GM18502 (cell line): ENCODE measurements around the gene ARPC3.
"Not testable (repeated sequence)": the region's sequence is repeated elsewhere in the genome, so short reads cannot be mapped to it uniquely, and the experiment has no call there.

Source experiments
- ATAC-seq: cut with Tn5 transposase; IDR thresholded peaks from one replicate; pipeline ENCODE4 v1.9.1; 2021; ENCODE audit warnings: mild to moderate bottlenecking; ENCODE audit not compliant: unreplicated experiment, poor library complexity

The ARPC3 gene

GRCh38 chr12:110449799-110450497 is at the start of gene ARPC3:
ARPC3 (minus strand) TSS chr12:110450337; CDS start chr12:110450260, 77 bp downstream.
- ATAC-seq, result peak; percentile 90

GRCh38 chr12:110498984-110499706 is 49.0 kb upstream of the ARPC3 start:
- no peak for ATAC-seq

GRCh38 chr12:110475426-110475825 is 25.3 kb upstream of the ARPC3 start:
- no peak for ATAC-seq

DNA sequence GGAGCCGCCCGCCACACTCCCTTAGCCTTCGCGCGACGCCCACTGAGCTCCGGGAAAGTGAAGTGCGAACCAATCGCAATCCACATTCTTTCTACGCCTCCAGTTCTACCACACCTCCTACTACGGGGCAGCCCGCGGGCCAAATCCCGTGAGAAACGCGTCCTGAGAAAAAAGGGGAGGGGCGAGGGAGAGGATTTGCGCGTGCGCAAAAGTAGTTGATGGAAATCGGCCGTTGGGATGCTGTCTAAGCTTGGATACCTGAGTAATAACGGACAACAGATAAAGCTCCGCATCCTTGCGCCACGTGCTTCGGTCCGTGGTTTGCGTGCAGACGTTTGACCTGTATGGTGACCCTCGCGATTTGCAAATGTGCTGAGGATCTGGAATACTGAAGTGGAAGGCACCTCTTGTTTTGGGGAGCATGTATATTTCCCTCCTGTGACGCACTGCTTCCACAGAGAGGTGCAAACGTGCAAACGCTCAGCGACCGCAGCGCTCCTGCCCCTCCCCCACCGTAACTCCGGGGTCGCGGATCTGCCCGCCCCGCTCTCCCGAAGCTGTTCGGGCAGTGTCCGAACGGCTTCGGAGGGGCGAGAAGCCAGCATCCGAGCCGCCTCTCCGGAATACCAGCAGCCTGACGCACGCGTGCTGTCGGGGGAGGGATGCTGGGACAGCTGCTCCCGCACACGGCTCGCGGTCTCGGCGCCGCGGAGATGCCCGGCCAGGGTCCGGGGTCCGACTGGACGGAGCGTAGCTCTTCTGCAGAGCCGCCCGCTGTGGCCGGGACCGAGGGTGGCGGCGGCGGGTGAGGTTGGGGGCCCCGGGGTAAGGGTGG is 18.3 kb upstream of the ARPC3 start, which contains the start of the genes FAM216A and GPN3:
Gene FAM216A (plus strand): TSS at position 632 of the 835 bp plus-strand sequence. CDS start 31 bp downstream, at position 663.
Gene GPN3 (minus strand): TSS at position 44 of the 835 bp plus-strand sequence. CDS start 54 bp downstream, outside the sequence.
- ATAC-seq, result peak; percentile 78

DNA sequence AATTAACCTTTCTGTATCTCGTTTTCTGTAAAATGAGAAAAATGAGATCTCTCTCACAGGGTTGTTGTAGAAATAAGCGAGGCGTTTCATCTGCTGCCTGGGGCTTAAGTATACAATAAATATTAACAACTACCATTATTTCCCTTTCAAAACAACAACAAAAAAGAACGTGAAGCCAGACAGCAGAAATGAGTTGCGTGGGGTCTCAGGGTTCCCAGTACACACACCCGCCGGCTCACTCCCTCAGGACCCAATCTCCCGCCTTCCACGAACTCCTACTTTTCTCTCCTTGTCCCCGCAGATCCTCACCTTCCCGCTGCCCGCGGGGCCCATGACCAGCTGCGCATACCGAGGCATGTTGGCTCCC is 17.7 kb upstream of the ARPC3 start:
- no peak for ATAC-seq

GRCh38 chr12:110466791-110467190 is 16.7 kb upstream of the ARPC3 start:
- no peak for ATAC-seq

DNA sequence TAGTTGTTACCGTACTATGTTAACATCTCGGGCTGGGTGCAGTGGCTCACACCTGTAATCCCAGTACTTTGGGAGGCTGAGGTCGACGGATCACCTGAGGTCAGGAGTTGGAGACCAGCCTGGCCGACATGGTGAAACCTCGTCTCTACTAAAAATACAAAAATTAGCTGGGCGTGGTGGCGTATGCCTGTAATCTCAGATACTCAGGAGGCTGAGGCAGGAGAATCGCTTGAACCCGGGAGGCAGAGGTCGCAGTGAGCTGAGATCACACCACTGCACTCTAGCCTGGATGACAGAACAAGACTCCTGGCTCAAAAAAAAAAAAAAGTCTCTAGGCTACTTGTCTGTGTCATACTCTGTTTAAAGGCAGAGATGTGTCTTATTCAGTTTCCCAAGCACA is 15.6 kb upstream of the ARPC3 start:
- not testable (repeated sequence) for ATAC-seq

GRCh38 chr12:110465024-110465423 is 14.9 kb upstream of the ARPC3 start:
- no peak for ATAC-seq

- not testable (repeated sequence) for ATAC-seq
These were observed 11.1 kb upstream of the ARPC3 start for GRCh38 chr12:110461189-110461588.

GRCh38 chr12:110458756-110459155 is 8.6 kb upstream of the ARPC3 start:
- ATAC-seq, result no peak

DNA sequence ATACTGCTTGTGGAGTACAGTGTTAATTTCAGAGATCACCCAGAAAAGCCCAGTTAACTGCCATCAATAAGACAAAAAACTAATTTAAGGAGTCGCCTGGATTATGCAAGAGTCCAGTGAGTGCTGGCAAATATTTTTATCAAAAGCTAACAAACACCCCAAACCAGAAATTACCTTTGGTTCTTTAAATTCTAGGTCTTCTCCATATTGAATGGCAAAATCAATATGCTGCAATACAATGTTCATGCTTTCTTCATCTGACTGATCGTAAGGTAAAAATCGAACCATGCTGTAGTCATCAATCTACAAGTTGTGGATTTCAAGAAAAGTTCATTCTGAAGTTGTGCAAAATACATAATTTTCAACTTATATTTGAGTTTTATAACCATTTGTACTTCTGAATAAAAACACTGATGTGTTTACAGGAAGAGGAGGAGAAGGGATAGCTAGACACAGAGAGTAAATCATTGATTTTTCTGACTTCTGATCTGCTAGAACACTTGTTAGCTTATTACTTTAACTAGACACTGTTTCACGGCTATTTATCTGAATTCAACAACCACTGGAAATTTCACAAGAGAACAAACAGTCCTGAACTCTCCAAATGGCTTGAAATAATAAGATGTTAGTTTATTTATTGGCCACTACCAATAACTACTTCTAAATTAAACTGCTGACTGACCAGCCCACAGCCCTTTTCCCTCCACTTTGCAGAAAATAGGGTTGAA is 3.6 kb upstream of the ARPC3 start:
- no peak for ATAC-seq

DNA sequence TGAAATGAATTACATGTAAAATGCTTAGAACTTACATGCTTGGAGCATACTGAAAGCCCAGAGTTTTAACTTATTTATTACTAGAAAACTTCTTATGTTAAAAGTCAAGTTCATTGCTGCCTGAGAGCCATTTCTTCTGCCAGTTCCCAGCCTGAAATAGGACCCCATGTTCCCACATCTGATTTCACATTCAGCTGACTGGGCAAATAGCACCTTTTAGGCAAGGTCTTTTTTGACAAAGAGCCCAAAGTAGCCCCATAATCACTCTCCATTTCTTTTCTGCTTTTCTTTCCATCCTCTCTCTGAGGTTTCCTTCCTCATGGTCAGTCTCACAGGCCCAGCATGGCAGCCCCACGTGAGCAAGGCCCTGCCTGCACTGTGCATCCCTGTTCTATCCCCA is 1.1 kb upstream of the ARPC3 start:
- no peak for ATAC-seq

- ATAC-seq, result no peak
These were observed 5.7 kb downstream of the ARPC3 start for GRCh38 chr12:110444455-110444854.

GRCh38 chr12:110436231-110436630 is 13.9 kb downstream of the ARPC3 start:
- ATAC-seq, result no peak

DNA sequence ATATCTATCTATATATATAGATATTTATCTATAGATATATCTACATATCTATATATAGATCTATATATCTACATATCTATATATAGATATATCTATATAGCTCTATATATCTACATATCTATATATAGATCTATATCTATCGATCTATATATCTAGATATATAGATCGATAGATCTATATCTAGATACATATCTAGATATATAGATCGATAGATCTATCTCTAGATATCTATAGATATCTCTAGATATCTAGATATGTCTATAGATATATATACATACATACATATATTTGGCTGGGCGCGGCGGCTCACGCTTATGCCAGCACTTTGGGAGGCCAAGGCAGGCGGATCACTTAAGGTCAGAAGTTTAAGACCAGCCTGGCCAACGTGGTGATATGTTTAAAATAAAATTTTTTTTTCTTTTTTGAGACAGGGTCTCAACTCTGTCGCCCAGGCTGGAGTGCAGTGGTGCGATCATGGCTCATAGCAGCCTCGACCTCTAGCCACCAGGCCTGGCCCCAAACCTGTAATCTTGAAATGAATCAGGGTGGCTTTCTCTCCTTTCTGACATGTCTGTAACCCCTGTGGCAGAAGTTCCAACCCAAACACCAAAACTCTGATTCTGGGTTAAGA is 18.1 kb downstream of the ARPC3 start:
- peak; percentile 14 for ATAC-seq

DNA sequence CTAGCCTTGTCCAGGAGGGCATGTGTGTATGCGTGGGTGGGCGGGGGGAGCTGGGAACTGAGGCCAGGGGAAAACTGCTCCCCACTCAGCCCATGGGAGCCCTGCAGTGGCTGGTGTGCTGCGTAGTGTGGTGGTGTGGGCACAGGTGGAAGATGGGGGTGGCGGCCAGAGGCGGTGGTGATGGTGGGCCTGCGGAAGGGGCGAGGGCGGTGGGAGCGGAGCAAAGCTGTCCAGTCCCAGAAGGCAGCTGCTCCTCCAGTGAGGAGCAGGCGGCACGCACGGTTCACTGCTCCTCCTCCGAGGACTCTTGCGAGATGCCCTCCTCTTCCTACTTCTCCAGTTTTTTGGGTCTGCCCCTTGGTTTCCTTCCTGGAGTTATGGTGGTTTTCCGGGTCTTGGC is 20.5 kb downstream of the ARPC3 start:
- not testable (repeated sequence) for ATAC-seq

DNA sequence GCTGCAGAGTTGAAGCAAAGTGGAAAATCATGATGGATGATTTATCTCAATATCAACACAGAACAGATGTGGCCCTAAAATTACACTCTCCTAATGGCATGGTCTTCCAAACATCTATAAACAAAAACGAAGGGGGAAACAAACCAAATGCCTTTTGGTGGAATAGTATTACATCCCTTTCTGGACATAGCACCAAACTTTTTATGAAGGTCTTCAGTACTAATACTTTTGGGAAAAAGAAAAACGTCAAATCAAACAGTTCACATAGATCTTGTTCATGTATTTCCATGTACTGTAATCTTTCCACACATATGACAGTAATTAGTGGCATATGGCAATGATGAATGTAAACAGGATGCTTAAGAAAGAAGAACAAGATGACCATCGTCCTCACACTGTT is 23.7 kb downstream of the ARPC3 start:
- ATAC-seq, result no peak

DNA sequence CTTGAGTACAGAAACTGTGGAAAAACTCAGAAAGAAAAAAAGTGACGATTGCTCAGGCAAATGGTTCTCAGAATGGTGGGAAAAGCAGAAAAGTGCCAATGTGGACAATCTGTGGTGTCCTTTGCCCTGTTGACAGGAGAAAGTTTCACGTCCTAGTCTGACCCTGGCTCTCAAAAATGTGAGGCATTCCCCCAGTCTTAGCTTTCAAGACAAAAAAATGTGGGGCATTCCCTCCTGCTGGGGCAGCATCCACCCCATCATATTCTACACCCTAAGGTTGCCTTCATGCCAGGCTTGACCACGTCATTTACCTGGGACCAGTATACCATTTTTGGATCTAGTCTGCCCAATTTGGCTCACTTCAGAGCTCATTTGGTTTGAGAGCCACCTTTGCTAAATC is 25.9 kb downstream of the ARPC3 start:
- no peak for ATAC-seq

DNA sequence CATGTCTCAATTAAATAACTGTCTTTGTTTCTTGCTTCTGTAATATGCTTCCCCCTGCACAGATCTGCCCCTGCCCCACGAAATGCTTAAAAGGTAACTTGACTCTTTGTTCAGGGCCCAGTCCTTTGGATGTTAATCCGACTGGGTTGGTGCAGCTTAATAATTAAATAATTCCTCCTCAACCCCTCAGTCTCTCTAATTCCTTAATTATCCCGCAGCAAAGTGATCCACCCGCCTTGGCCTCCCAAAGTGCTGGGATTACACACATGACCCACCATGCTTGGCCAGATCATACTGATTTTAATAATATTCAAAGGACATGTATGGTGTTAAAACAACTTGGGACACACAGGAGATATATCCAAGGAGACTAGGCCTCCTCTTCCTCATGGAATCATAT is 28.4 kb downstream of the ARPC3 start:
- ATAC-seq, result no peak
